WTC11 (cell line): Measurements from ENCODE around the gene B3GAT1. TPM values are rescaled to one million over a fixed set of nuclear protein-coding genes. Genes with fewer than 3 reads are reported as not detected.

ENCODE experiments used
- ATAC-seq: fragments of 200-7000 bp; cut with Tn5 transposase; 2 replicates; pipeline ENCODE4 v1.10.0; 2021; ENCODE audit warnings: mild to moderate bottlenecking, moderate library complexity
- CTCF ChIA-PET: fragments of 300-600 bp; sonication (Branson Sonifier 250); formaldehyde crosslinking; loops from one replicate; lab custom pipeline; 2021; ENCODE audit warnings: antibody characterized with exemption; lab: Charles Lee
- POLR2A ChIA-PET: fragments of 350-600 bp; sonication (Branson Sonifier 250); formaldehyde crosslinking; loops from one replicate; lab custom pipeline; 2021; ENCODE audit warnings: antibody characterized with exemption; lab: Charles Lee
- DNase-seq: peaks from one replicate; pipeline ENCODE4 v3.0.0; 2021; ENCODE audit warnings: low spot score
- H3K27ac Mint-ChIP-seq: 2 replicates; pipeline ENCODE4 v1.8.0; 2021; ENCODE audit warnings: mixed read lengths
- H3K27me3 Mint-ChIP-seq: 2 replicates; pipeline ENCODE4 v1.8.0; 2021; ENCODE audit warnings: low read depth, mild to moderate bottlenecking, moderate library complexity, mixed read lengths
- H3K36me3 Mint-ChIP-seq: 2 replicates; pipeline ENCODE4 v1.8.0; 2021; ENCODE audit warnings: mixed read lengths
- H3K4me1 Mint-ChIP-seq: 2 replicates; pipeline ENCODE4 v1.8.0; 2022; ENCODE audit warnings: mixed read lengths
- H3K4me3 Mint-ChIP-seq: 2 replicates; pipeline ENCODE4 v1.8.0; 2021; ENCODE audit warnings: mild to moderate bottlenecking, moderate library complexity, mixed read lengths
- H3K9me3 Mint-ChIP-seq: 2 replicates; pipeline ENCODE4 v1.8.0; 2021; ENCODE audit warnings: mixed read lengths
- AFF4 ChIP-seq: sonication (generic); formaldehyde crosslinking; IDR thresholded peaks from 2 replicates; pipeline ENCODE4 v1.8.1; 2023; ENCODE audit warnings: mild to moderate bottlenecking, missing genetic modification reagents, borderline replicate concordance
- ATF1 ChIP-seq: sonication (generic); formaldehyde crosslinking; IDR thresholded peaks from 2 replicates; pipeline ENCODE4 v1.8.1; 2023; ENCODE audit warnings: mild to moderate bottlenecking, moderate library complexity, missing genetic modification reagents
- CDX4 ChIP-seq: fragments of 250-450 bp; sonication (Bioruptor Pico); IDR thresholded peaks from 2 replicates; pipeline ENCODE4 v1.9.0; 2021; ENCODE audit warnings: moderate library complexity, mild to moderate bottlenecking, inconsistent platforms, borderline replicate concordance
- EMX1 ChIP-seq: fragments of 250-450 bp; sonication (Bioruptor Pico); IDR thresholded peaks from 2 replicates; pipeline ENCODE4 v1.8.0; 2021; ENCODE audit warnings: mild to moderate bottlenecking
- ETV6 ChIP-seq: sonication (generic); formaldehyde crosslinking; IDR thresholded peaks from 2 replicates; pipeline ENCODE4 v1.8.1; 2022; ENCODE audit warnings: mild to moderate bottlenecking, missing genetic modification reagents
- FOXP1 ChIP-seq: sonication (generic); formaldehyde crosslinking; IDR thresholded peaks from 2 replicates; pipeline ENCODE4 v1.8.0; 2022; ENCODE audit warnings: missing genetic modification reagents, mild to moderate bottlenecking, moderate library complexity, borderline replicate concordance
- GRHL2 ChIP-seq: fragments of 250-450 bp; sonication (Bioruptor Pico); IDR thresholded peaks from 2 replicates; pipeline ENCODE4 v1.8.0; 2022; ENCODE audit warnings: mild to moderate bottlenecking, moderate library complexity; ENCODE audit not compliant: insufficient replicate concordance, severe bottlenecking
- NFE2L1 ChIP-seq: sonication (generic); formaldehyde crosslinking; IDR thresholded peaks from 2 replicates; pipeline ENCODE4 v1.8.1; 2023; ENCODE audit warnings: missing genetic modification reagents
- NFYB ChIP-seq: sonication (generic); formaldehyde crosslinking; conservative IDR thresholded peaks from 2 replicates; pipeline ENCODE4 v1.8.0; 2022; ENCODE audit warnings: low read depth, missing genetic modification reagents
- PREB ChIP-seq: sonication (generic); formaldehyde crosslinking; IDR thresholded peaks from 2 replicates; pipeline ENCODE4 v1.8.1; 2022; ENCODE audit warnings: mild to moderate bottlenecking, missing genetic modification reagents, moderate library complexity, borderline replicate concordance
- RORB ChIP-seq: fragments of 250-450 bp; sonication (Bioruptor Pico); IDR thresholded peaks from 2 replicates; pipeline ENCODE4 v1.9.0; 2021; ENCODE audit warnings: mild to moderate bottlenecking
- SOX15 ChIP-seq: fragments of 250-450 bp; sonication (Bioruptor Pico); IDR thresholded peaks from 2 replicates; pipeline ENCODE4 v1.9.0; 2021; ENCODE audit warnings: mild to moderate bottlenecking
- USF1 ChIP-seq: sonication (generic); formaldehyde crosslinking; IDR thresholded peaks from 2 replicates; pipeline ENCODE4 v1.8.0; 2022; ENCODE audit warnings: mild to moderate bottlenecking, missing genetic modification reagents
- ZBTB43 ChIP-seq: sonication (generic); formaldehyde crosslinking; IDR thresholded peaks from 2 replicates; pipeline ENCODE4 v1.8.1; 2023; ENCODE audit warnings: mild to moderate bottlenecking, missing genetic modification reagents
- ZNF317 ChIP-seq: sonication (generic); formaldehyde crosslinking; IDR thresholded peaks from 2 replicates; pipeline ENCODE4 v1.8.1; 2023; ENCODE audit warnings: low read depth, mild to moderate bottlenecking, moderate library complexity, missing genetic modification reagents, borderline replicate concordance
- ZNF396 ChIP-seq: fragments of 250-450 bp; sonication (Bioruptor Pico); IDR thresholded peaks from 2 replicates; pipeline ENCODE4 v1.8.0; 2021; ENCODE audit warnings: mild to moderate bottlenecking, moderate library complexity, borderline replicate concordance
- ZNF423 ChIP-seq: fragments of 250-450 bp; sonication (Bioruptor Pico); IDR thresholded peaks from 2 replicates; pipeline ENCODE4 v2.1.2; 2022; ENCODE audit warnings: mild to moderate bottlenecking, moderate library complexity
- ZNF671 ChIP-seq: fragments of 250-450 bp; sonication (Bioruptor Pico); IDR thresholded peaks from 2 replicates; pipeline ENCODE4 v1.8.0; 2021; ENCODE audit warnings: mild to moderate bottlenecking
- total RNA-seq: library from RNA; stranded (reverse); gene quantifications from 3 replicates; pipeline ENCODE4 v1.2.3, GENCODE V29; 2021
- TF ChIP-seq, protein P1 (sequence below): sonication (generic); formaldehyde crosslinking; IDR thresholded peaks from 2 replicates; pipeline ENCODE4 v1.8.1; 2023; ENCODE audit warnings: mild to moderate bottlenecking, missing genetic modification reagents

Gene B3GAT1
- total RNA-seq, 1 experiment from 2014 or later = 30.0 TPM

- TF ChIP-seq AFF4 (CRISPR knock-in tag) = no peak
- TF ChIP-seq NFE2L1 (CRISPR knock-in tag) = no peak
Measured at GRCh38 chr11:134405841-134406240, 6.2 kb downstream of the B3GAT1 start (continued).

DNA sequence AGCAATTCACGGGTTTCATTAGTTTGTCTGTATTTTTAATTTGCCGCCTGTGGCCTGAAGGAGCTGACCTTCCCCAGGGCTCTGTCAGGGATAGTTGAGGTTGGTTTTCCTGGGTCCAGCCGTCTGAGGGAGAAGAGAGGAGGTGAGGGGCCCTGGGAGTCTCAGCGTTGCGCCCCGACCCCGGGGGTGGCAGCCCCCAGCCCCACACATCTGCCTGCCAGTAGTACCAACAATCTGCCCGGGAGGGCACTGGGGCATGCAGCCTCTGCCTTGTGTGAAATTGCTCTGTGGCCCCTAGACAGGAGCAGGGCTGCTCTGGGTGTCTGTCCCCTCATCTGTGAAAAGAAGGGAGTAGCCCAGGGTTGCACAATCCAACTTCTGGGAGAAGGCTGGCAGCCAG lies 6.6 kb downstream of the B3GAT1 start:
- Mint-ChIP-seq H3K4me1 (peaks cover 31% of the 10 kb centered on the region), H3K9me3 (peaks cover 8% of the 10 kb centered on the region), H3K27ac (no peak overlapping the region), H3K4me3 (no peak overlapping the region), H3K36me3 (peaks cover 9% of the 10 kb centered on the region), H3K27me3 (no peaks in the 10 kb centered on the region)
- TF ChIP-seq FOXP1 = no peak
- no peak for TF ChIP-seq ZBTB43 (CRISPR knock-in tag)
- TF ChIP-seq PREB (CRISPR knock-in tag) = no peak
- no peak for TF ChIP-seq NFE2L1 (CRISPR knock-in tag)
- no peak for TF ChIP-seq ETV6
- TF ChIP-seq USF1 (CRISPR knock-in tag) = no peak
- TF ChIP-seq ZNF423 = no peak
- no peak for TF ChIP-seq ZNF671 (CRISPR knock-in tag)
- no peak for TF ChIP-seq EMX1
- TF ChIP-seq NFYB (CRISPR knock-in tag) = no peak
- TF ChIP-seq CDX4 = no peak
- TF ChIP-seq RORB = no peak
- TF ChIP-seq ZNF317 = no peak
- TF ChIP-seq, protein P1, sequence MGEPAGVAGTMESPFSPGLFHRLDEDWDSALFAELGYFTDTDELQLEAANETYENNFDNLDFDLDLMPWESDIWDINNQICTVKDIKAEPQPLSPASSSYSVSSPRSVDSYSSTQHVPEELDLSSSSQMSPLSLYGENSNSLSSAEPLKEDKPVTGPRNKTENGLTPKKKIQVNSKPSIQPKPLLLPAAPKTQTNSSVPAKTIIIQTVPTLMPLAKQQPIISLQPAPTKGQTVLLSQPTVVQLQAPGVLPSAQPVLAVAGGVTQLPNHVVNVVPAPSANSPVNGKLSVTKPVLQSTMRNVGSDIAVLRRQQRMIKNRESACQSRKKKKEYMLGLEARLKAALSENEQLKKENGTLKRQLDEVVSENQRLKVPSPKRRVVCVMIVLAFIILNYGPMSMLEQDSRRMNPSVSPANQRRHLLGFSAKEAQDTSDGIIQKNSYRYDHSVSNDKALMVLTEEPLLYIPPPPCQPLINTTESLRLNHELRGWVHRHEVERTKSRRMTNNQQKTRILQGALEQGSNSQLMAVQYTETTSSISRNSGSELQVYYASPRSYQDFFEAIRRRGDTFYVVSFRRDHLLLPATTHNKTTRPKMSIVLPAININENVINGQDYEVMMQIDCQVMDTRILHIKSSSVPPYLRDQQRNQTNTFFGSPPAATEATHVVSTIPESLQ (CRISPR knock-in tag) = no peak
- TF ChIP-seq SOX15 (CRISPR knock-in tag) = no peak
- TF ChIP-seq ZNF396 (CRISPR knock-in tag) = no peak
- TF ChIP-seq GRHL2 (CRISPR knock-in tag) = no peak
- no peak for TF ChIP-seq ATF1 (CRISPR knock-in tag)
- ChIA-PET POLR2A (no interaction called here), CTCF (no interaction called here)
- ATAC-seq (no peak), DNase-seq (no peak)
